ES-I3 (cell line): ENCODE results near the gene SSH2.
"Not testable (repeated sequence)": the region's sequence is repeated elsewhere in the genome, so short reads cannot be mapped to it uniquely, and the experiment has no call there.

Source experiments
- H3K36me3 ChIP-seq: 2 replicates; pipeline ENCODE4 v1.6.1; 2013; ENCODE audit warnings: mild to moderate bottlenecking, low read length, control low read depth, moderate library complexity; ENCODE audit not compliant: insufficient read depth
- H3K4me1 ChIP-seq: 2 replicates; pipeline ENCODE4 v1.6.1; 2013; ENCODE audit warnings: mild to moderate bottlenecking, control low read depth, low read length; ENCODE audit not compliant: insufficient read depth
- H3K9ac ChIP-seq: 2 replicates; pipeline ENCODE4 v1.6.1; 2013; ENCODE audit warnings: low read depth, mild to moderate bottlenecking, low read length, moderate library complexity
- H3K9me3 ChIP-seq: 2 replicates; pipeline ENCODE4 v1.6.1; 2013; ENCODE audit warnings: mild to moderate bottlenecking, low read length, moderate library complexity; ENCODE audit not compliant: control insufficient read depth, insufficient read depth

The SSH2 gene

DNA sequence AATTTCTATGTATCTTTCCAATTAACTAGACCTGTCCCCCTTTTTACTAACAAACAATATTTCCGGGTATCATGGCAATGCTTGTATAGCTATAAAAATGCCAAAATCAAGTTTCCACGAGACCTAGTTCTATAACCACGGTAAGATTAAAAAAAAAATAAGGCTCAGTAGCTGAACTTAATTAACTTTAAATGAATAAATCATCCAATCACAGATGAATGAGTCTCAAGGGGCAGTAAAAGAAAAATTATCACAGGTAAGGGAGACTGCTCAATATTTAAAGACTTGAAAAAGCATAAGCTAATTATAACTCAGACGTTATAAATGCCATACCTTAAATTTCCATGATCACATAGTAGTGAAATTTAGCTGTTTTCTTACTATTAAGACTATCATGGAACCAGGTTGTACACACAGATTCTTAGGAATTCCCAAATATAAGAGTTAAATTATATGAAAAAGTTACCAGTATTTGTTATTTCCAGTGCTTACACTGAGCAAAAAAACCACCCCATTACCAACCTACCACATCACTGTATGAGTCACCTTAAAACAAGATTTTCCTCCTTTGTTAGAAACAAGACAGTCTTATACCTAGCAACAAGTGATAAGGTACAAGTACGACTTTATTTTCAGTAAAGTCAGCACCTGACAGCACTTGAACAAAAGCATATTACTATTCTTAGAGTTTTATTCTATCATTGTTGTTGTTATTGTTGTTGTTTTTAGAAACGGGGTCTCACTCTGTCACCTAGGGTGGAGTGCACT lies 20.6 kb downstream of the SSH2 start:
- H3K4me1 ChIP-seq = no peaks in the 10 kb centered on the region
- H3K36me3 ChIP-seq = no peaks in the 10 kb centered on the region
- no peaks in the 10 kb centered on the region; the same call in none of the 2 replicates for H3K9me3 ChIP-seq
- no peak overlapping the region for H3K9ac ChIP-seq

DNA sequence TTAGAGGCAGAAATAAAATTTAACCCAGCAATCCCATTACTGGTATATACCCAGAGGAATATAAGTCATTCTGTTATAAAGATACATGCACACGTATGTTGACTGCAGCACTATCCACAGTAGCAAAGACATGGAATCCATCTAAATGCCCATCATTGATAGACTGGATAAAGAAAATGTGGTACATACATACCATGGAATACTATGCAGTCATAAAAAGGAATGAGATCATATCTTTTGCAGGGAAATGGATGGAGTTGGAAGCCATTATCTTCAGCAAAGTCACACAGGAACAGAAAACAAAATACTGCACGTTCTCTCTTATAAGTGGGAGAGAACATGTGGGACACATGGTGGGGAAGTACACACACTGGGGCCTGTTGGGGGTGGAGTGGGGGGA lies 23.1 kb downstream of the SSH2 start:
- Histone ChIP-seq H3K9ac (no peak overlapping the region), H3K36me3 (no peaks in the 10 kb centered on the region), H3K9me3 (no peaks in the 10 kb centered on the region; the same call in none of the 2 replicates), H3K4me1 (no peaks in the 10 kb centered on the region)

DNA sequence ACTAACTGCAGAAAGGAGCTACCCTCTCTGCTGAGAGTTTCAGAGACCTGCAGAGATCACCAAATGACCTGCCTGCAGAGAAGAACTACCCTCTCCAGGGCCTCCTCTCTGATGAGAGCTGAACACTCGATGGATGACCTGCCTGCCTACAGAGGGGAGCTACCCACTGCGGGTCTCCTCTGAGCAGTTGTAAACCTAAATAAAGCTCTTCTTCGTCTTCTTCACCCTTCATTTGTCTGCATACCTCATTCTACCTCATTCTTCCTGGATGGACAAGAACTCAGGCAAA lies 24.2 kb downstream of the SSH2 start:
- no peak overlapping the region for H3K9ac ChIP-seq
- no peaks in the 10 kb centered on the region; the same call in none of the 2 replicates for H3K9me3 ChIP-seq
- H3K36me3 ChIP-seq = no peaks in the 10 kb centered on the region
- no peaks in the 10 kb centered on the region for H3K4me1 ChIP-seq

DNA sequence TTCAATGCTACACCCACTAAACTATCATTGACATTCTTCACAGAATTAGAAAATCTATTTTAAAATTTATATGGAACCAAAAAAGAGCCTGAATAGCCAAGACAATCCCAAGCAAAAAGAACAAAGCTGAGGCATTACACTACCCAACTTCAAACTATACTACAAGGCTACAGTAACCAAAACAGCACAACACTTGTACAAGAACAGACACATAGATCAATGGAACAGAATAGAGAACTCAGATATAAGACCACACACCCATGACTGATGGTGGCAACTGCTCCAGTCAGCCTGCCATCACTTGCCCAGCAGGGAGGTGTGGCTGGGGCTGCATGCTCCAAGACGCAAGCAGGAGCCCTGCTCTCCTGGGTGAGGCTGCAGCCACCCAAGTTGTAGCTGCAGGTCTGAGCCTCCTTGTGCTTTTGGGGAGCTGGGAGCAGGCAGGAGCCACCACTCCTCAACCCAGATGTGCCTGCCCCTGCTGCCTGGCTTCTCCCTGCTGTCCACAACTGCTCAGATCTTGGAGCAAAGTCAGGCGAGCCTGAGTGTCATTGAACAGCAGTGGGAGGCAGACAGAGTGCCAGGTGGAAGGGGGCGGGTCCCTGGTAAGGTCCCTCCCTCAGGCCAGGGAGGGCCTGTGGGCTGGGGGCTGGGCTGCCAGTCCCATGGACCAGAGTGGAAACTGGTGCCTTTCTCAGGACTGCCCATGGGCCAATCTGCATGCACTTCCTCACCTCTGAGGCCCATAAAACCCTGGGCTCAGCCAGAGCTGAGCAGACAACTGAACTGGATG lies 24.7 kb downstream of the SSH2 start:
- H3K4me1 ChIP-seq = no peaks in the 10 kb centered on the region
- no peaks in the 10 kb centered on the region for H3K36me3 ChIP-seq
- H3K9me3 ChIP-seq = no peaks in the 10 kb centered on the region; the same call in none of the 2 replicates
- no peak overlapping the region for H3K9ac ChIP-seq

DNA sequence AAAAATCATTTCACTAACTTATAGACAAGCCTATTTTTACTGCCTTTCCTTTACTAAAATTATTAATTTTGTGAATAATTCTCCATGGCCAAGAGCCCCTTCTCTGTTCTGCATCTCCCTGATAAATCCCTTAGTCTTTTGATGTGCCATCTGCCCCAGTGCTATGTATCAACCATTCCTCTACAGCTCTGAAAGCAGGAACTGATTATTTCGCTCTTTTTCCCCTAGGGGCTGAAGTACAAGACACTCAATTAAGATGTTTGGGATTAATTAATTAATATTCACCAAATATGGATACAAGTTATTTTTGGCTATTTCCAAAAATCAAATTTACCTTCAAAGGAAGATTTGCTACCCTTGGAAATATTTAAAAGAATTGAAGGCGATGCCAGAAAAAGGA lies 26.6 kb downstream of the SSH2 start:
- Histone ChIP-seq H3K9ac (no peak overlapping the region), H3K4me1 (no peaks in the 10 kb centered on the region), H3K36me3 (no peaks in the 10 kb centered on the region), H3K9me3 (no peaks in the 10 kb centered on the region; the same call in none of the 2 replicates)

DNA sequence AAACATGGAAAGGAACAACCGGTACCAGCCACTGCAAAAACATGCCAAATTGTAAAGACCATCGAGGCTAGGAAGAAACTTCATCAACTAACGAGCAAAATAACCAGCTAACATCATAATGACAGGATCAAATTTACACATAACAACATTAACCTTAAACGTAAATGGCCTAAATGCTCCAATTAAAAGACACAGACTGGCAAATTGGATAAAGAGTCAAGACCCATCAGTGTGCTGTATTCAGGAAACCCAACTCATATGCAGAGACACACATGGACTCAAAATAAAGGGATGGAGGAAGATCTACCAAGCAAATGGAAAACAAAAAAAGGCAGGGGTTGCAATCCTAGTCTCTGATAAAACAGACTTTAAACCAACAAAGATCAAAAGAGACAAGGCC lies 32.9 kb downstream of the SSH2 start:
- not testable (repeated sequence) for H3K4me1 ChIP-seq, H3K36me3 ChIP-seq, H3K9ac ChIP-seq, H3K9me3 ChIP-seq

DNA sequence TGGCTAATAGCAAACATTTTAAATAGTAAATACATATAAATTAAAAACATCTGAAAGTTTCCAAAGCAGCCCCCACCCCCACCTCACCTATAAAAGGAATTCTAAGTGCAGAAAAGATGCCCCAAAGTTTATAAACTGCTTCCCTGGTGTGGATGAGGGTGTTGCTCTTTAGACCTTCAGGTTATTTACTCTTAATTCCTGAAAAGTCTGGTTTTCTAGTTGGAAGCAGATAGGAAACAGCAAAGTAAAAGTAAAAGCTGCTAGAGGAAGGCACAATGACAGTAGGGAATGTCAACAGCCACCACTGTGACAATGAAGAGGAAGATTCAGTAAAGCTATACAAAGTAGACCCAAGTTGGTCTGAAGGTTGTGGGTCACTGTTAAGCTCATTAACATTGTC lies 37.8 kb downstream of the SSH2 start:
- Histone ChIP-seq H3K9me3 (no peaks in the 10 kb centered on the region; the same call in 1 of the 2 replicates), H3K36me3 (no peaks in the 10 kb centered on the region), H3K4me1 (no peaks in the 10 kb centered on the region), H3K9ac (no peak overlapping the region)

DNA sequence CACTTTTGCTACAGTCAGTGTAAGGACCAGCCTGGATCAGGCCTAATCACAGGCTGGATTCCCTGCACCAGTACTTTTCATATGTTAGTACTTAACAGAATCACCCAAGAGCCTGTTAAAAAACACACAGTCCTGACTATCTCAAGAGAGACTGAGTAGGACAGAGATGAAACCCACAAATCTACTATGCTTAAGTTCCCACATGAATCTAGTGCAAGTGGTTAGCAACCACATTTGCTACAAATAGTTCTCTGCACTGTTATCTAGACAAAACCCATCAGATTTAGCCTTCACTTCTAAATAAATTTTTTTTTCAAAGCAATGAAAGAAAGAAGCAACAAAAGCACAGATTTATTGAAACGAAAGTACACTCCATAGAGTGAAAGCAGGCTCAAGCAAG lies 38.9 kb downstream of the SSH2 start:
- no peaks in the 10 kb centered on the region for H3K4me1 ChIP-seq
- no peaks in the 10 kb centered on the region; the same call in 1 of the 2 replicates for H3K9me3 ChIP-seq
- H3K9ac ChIP-seq = no peak overlapping the region
- no peaks in the 10 kb centered on the region for H3K36me3 ChIP-seq

DNA sequence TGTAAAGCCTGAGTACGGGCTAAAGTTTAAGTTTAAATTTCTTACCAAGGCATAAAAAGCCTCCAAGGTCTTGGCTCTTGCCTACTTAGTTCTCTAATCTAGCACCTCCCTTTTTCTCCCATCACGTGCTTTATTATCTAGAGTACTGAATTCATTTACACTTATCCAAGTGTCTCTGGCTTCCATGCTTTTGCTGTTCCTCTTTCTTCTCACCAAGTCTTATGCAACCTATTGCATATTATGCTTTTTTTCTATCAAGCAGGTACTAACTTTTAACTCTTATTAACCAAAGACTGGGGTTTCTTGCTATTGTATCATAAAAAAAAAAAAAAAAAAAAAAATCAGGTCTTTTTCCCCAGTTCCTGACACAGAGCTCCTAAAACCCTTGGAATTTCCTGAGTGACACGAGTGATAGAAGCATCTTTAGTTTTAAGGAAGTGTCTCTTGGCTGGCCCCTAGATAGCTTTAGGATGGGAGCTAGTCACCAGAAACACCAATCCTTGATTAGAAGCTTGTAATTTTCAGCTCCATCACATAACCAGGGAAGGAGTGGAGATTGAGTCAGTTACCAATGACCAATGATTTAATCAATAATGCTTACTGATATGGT lies 44.9 kb downstream of the SSH2 start:
- Histone ChIP-seq H3K36me3 (no peaks in the 10 kb centered on the region), H3K9me3 (no peaks in the 10 kb centered on the region), H3K9ac (no peak overlapping the region), H3K4me1 (no peaks in the 10 kb centered on the region)

DNA sequence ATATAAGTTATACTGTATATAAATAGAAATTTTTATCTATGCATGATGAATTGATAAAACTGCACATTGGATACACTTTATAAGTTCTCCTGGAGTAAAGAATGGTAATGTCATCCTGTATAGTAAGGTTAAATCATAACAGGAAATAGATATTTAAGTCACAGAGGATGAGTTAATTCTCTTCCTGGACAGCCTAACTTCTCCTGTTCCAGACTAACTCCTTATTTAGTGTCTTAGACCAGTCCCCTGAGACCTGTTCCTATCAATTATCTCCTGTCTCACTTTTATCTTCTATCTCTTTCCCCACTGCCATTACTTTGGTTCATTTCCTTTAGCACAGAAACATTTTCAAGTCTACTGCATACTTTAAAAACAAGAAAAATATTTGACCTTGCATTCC lies 46.5 kb downstream of the SSH2 start:
- Histone ChIP-seq H3K9ac (no peak overlapping the region), H3K9me3 (no peaks in the 10 kb centered on the region), H3K4me1 (no peaks in the 10 kb centered on the region), H3K36me3 (no peaks in the 10 kb centered on the region)

DNA sequence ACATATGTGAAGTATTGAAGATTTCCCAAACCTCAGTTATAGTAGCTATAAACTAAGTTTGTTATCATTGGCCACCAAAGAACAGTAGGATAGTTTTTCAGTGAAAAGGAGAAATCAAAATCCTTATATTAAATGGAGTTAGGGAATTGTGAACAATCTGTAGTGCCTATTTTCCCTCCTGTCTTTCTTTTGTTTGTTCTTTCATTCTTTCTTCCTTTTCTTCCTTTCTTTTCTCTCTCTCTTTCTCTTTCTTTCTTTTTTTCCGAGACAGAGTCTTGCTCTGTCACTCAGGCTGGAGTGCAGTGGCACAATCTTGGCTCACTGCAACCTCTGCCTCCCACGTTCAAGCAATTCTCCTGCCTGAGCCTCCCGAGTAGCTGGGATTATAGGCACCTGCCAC lies 48.8 kb downstream of the SSH2 start:
- H3K4me1 ChIP-seq = no peaks in the 10 kb centered on the region
- no peaks in the 10 kb centered on the region for H3K9me3 ChIP-seq

DNA sequence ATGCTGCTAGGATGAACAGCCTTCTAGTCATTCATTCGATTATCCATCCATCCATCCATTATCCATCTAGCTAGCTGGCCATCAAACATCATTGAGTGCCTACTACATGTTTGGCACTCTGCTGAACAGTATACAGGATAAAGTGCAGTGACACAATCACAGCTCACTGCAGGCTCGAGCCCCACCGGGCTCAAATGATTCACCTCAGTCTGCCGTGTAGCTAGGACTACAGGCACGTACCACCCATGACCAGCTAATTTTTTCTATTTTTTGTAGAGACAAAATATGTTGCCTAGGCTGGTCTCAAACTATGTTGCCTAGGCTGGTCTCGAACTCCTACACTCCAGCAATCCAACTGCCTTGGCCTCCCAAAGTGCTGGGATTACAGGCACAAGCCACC lies 50.0 kb downstream of the SSH2 start:
- Histone ChIP-seq H3K36me3 (no peaks in the 10 kb centered on the region), H3K9me3 (no peaks in the 10 kb centered on the region), H3K9ac (no peak overlapping the region), H3K4me1 (no peaks in the 10 kb centered on the region)

More for the DNA sequence above, 48.8 kb downstream of the SSH2 start:
- Histone ChIP-seq H3K36me3 (no peaks in the 10 kb centered on the region), H3K9ac (no peak overlapping the region)

DNA sequence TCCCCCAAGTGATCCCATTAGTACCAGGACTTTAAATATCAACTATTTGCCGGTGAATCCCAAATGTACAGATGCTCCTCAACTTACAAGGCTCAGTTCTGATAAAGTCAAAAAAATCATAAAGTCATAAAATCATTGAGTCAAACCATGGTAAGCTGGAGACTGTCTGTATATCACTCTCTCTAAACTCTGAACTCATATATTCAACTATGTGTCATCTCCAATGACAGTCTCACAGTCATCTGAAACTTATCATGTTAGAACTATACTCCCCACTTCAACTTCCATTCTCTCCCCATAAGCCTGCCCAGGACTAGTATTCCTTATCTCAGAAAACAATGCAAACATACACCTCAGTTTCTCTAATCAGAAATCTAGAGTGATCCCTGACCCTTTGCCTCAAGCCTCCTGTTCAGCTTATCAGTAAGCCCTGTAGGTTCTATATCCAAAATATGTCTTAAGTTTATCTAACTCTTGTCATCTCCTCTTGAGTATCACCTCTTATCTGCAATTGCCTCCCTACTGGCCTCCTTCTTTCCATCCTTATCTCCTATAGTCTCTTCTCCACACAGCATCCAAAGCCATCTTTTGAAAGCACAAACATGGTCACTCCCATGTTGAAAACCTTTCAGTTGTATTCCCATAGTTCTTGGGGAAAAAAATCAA lies 55.0 kb downstream of the SSH2 start:
- H3K4me1 ChIP-seq = no peaks in the 10 kb centered on the region
- no peaks in the 10 kb centered on the region for H3K36me3 ChIP-seq
- no peak overlapping the region for H3K9ac ChIP-seq
- H3K9me3 ChIP-seq = no peaks in the 10 kb centered on the region

DNA sequence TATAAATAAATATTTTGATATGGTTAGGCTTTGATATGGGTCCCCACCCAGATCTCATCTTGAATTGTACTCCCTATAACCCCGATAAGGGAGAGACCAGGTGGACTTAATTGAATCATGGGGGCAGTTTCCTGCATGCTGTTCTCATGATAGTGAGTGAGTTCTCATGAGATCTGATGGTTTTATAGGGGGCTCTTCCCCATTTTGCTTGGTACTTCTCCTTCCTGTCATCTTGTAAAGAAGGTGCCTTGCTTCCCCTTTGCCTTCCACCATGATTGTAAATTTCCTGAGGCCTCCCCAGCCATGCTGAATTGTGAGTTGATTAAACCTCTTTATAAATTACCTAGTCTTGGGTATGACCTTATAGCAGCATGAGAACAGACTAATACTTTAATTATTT lies 55.7 kb downstream of the SSH2 start:
- H3K36me3 ChIP-seq, H3K4me1 ChIP-seq, H3K9ac ChIP-seq, H3K9me3 ChIP-seq: not testable (repeated sequence)
